ENCODE data around the gene HDAC10.

Gene HDAC10

DNA sequence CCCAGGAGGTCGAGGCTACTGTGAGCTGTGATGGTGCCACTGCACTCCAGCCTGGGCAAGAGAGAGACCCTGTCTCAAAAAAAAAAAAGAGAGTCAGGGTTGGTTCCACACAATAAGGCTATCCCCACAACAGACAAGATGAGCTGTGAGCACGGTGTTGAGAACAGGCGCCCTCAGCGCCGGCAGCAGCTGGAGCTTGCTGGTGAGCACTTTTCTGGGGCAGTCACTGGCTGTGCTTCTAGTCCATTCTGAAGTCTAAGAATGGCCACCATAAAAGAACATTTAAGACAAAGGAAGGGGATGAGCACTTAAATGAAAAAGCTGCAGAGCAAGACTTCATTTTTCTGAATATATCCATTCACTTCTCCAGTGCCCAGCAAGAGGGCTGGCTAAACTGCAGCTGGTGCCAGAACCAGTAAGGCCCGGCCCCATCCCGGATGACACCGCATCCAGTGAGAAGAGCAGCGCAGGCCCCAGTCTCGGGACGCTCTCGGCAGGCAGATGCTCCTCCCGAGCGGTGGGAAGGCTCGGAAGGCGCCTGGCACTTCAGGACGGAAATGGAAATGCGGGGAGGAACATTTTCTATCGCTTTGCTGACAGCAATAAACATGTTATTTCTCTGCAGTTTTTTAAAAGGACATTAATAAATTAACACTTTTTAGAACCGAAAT is 18.4 kb downstream of the HDAC10 start:
- Mint-ChIP-seq H3K9me3 (no peaks in the 10 kb centered on the region), H3K4me1 (no peaks in the 10 kb centered on the region), H3K27me3 (ENCODE audit: low read depth, poor library complexity) (peaks cover 10% of the 10 kb centered on the region), H3K27ac (peak overlapping the region; percentile 38), H3K4me3 (no peak overlapping the region), H3K36me3 (ENCODE audit: low read depth) (peaks cover 28% of the 10 kb centered on the region)
- no peak for DNase-seq
- TF ChIP-seq CTCF (IDR thresholded peaks at IDR 0.05) = no peak

DNA sequence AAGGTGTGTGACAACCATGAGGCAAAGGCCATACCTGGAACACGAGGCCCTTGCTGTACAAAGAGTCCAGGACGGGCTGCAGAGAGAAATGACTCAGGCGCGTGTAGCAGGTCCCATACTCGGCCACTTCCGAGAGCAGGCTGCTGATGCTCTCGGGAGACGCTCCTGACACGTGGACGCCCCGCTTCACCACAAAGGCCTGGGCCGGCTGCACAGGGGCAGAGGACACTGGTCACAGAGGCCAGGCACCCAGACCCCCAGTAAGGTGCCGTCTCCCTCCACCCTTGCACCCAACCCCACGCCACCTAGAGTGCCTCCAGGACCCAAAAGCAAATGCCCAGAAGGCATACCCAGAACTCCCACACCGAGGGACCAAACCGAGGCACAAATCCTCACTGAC is 21.7 kb downstream of the HDAC10 start:
- TF ChIP-seq CTCF (IDR thresholded peaks at IDR 0.05) = no peak
- Mint-ChIP-seq H3K36me3 (ENCODE audit: low read depth) (peaks cover 16% of the 10 kb centered on the region), H3K9me3 (no peaks in the 10 kb centered on the region)

GRCh38 chr22:50228366-50228765 is 22.7 kb downstream of the HDAC10 start:
- no peaks in the 10 kb centered on the region for H3K9me3 Mint-ChIP-seq
- peaks cover 5% of the 10 kb centered on the region for H3K4me1 Mint-ChIP-seq
- TF ChIP-seq CTCF (IDR thresholded peaks at IDR 0.05) = no peak
- peaks cover 10% of the 10 kb centered on the region for H3K27me3 Mint-ChIP-seq (ENCODE audit: low read depth, poor library complexity)
- H3K4me3 Mint-ChIP-seq = no peak overlapping the region
- no peak for DNase-seq
- H3K36me3 Mint-ChIP-seq (ENCODE audit: low read depth) = peaks cover 13% of the 10 kb centered on the region
- H3K27ac Mint-ChIP-seq = peak overlapping the region; percentile 45

More for the DNA sequence above, 21.7 kb downstream of the HDAC10 start:
- Mint-ChIP-seq H3K4me1 (no peaks in the 10 kb centered on the region), H3K4me3 (no peak overlapping the region), H3K27ac (no peak overlapping the region), H3K27me3 (ENCODE audit: low read depth, poor library complexity) (peaks cover 7% of the 10 kb centered on the region)
- DNase-seq = no peak

- Mint-ChIP-seq H3K27me3 (ENCODE audit: low read depth, poor library complexity) (peaks cover 10% of the 10 kb centered on the region), H3K9me3 (no peaks in the 10 kb centered on the region), H3K36me3 (ENCODE audit: low read depth) (peaks cover 18% of the 10 kb centered on the region)
These were observed 23.4 kb downstream of the HDAC10 start for GRCh38 chr22:50227579-50228215.

DNA sequence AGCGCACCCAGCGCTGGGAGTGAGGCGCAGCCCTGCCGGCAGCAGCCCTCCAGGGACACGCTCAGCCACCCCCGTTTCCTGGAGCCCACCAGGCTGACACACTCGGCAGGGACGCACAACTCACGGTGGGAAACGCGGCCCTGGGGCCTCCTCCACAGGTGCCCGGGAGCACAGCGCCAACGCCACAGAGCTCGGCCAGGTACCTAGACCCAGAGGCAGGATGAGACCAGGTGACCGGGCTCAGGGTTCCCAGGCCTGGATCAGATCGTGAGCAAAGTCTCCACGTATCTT is 24.2 kb downstream of the HDAC10 start:
- Mint-ChIP-seq H3K27ac (no peak overlapping the region), H3K27me3 (ENCODE audit: low read depth, poor library complexity) (peaks cover 10% of the 10 kb centered on the region)

More at GRCh38 chr22:50227579-50228215, 23.4 kb downstream of the HDAC10 start:
- no peak for DNase-seq
- H3K4me3 Mint-ChIP-seq = no peak overlapping the region
- H3K27ac Mint-ChIP-seq = no peak overlapping the region
- no peak for TF ChIP-seq CTCF (IDR thresholded peaks at IDR 0.05)
- peaks cover 5% of the 10 kb centered on the region for H3K4me1 Mint-ChIP-seq

More for the DNA sequence above, 24.2 kb downstream of the HDAC10 start:
- H3K36me3 Mint-ChIP-seq (ENCODE audit: low read depth) = peaks cover 23% of the 10 kb centered on the region
- peaks cover 5% of the 10 kb centered on the region for H3K4me1 Mint-ChIP-seq
- DNase-seq = no peak
- no peak overlapping the region for H3K4me3 Mint-ChIP-seq
- no peak for TF ChIP-seq CTCF (IDR thresholded peaks at IDR 0.05)
- no peaks in the 10 kb centered on the region for H3K9me3 Mint-ChIP-seq
